Inflammatory macrophage treated with lipopolysaccharide for 4 hours (primary cell): ENCODE measurements around the gene SLC39A12.
"Not testable (repeated sequence)": the region's sequence is repeated elsewhere in the genome, so short reads cannot be mapped to it uniquely, and the experiment has no call there.

Source experiments
- DNase-seq: peaks from one replicate; pipeline ENCODE4 v3.0.0-alpha.2; 2020

SLC39A12 gene

DNA sequence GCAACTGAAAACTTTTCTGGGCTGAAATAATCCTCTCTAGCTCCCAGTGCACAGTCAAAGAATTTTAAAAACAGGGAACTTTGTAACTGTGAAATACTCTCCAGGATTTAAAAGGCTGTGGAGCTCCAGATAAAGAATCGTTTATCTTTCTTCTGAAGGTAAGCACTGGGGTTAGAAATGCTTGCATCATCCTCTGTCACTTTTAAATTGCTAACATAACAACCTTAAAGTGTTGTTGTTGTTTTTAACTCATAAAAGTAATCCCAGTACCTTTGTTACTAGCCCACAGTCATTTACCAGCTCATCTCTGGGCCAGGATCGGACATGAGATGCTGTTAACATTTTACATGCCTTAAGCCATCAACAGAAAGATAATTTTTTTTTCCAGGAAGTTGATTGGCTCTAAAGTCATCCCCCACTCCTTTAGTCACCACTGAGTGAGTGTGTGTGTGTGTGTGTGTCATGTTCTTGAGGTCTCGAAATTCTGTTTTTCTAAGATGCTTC is at the start of gene SLC39A12:
SLC39A12 (plus strand) TSS at position 51 of the 504 bp plus-strand sequence. CDS start 1,359 bp downstream, outside the sequence.
- peak; percentile 5 for DNase-seq

DNA sequence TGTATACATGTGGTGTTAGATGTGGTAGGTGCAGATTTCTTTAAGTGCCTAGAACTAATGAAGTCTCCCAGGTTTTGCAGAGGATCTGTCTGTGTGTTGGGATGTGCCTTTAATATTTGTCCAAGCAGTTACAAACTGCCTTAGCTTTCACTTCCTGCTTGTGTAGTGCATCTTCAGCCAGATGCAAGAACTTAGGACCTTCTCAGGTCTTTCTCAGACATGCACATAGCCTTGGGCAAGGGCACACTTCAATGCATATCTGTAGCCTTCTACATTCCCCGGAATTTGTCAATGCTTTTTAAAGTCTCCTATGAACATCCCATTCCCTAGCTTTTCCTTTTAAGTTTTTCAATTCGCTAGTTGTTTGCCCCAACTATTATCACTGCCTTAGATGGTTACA is 47.2 kb upstream of the SLC39A12 start:
- peak; percentile 15 for DNase-seq

DNA sequence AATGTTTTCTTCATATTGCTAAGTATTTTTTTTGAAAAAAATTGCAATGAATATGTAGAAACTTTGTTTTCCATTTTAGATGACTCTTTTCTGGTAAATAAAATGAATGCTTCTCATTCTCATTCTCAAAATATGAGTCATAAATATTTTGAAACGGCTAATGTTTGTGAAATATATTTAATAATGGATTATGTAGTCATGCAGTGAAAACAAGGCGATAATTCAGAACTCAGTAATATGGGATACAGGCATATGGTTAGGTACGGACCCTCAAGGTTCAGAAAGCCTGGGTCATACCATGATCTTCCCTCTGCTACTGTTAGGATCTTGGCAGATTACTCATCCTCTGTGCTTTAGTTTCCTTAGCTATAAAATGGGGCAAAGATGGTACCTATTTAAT is 46.2 kb upstream of the SLC39A12 start:
- peak; percentile 56 for DNase-seq

DNA sequence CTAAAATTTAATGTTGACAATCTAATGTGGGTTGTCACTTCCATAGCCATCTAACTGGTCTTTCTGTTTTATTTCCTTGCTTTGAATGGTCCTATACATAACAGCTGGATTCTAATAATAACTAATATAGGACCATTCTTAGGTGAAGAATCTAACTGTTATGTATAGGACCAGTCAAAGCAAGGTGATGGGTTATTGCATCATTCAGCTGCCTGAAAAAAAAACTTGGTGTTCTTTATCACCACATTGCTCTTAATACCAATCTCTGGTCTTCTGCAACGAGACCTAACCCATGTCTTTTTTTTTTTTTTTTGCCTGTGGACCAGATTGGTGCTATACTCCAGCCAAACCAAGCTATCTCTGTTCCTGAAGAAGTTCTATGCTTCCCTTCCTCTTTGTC is 45.7 kb upstream of the SLC39A12 start:
- DNase-seq, result no peak

DNA sequence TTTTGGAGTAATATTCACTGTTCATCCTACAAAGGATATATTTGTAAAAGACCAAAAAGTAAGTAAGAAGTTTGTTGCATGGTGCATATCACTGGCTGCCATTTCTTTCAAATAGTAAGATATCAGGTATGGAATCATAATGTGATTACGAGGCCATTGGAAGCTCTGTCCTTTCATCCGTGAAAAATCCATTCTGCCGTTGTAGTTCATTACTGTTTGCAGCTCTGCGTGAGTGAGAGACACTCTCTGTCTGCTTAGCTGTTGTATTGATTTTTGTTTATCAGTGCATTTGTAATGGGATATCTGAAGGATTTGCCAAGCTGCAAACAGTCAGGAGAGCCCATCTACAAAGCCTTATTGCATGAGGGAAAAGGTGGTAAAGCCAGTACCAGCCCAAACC is 44.1 kb upstream of the SLC39A12 start:
- no peak for DNase-seq

DNA sequence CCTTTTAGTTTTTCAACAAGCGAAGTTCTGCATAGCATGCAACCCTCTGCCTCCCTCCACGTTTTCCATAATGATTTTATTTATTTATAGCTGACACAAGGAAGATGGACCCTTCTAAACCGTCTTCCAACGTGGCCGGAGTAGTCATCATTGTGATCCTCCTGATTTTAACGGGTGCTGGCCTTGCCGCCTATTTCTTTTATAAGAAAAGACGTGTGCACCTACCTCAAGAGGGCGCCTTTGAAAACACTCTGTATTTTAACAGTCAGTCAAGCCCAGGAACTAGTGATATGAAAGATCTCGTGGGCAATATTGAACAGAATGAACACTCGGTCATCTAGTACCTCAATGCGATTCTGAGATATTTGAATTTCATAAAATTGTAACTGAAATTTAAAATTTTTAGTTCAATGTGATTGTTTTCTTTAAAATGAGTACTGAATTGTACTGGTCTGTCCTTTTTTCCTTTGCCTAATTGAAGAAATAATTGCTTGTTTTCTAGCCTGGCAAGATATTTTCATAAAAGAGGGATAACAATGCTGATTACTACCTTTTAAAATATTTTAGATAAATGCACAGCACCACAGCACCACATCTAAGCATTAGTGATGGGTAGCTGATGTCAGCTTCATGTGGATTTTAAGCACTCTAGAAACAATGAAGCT is 41.5 kb upstream of the SLC39A12 start:
- DNase-seq, result peak; percentile 67

DNA sequence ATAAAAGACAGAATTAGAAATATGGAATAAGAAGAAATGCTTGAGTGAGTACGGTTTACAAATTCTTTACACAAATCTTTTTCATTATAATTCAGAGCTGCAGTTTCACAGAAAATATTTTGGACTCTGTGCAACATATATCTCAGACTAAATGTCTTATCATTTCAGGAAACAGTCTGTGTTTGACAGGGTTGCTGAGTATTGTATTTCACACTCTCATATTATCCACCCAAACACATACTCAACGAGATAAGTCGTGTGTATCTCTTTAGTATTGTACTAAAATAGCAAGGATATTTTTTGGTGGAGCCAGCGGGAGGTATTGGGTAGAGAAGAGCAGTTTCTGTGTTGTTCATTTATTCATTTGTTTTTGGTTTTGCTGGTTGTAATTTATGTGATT is 39.0 kb upstream of the SLC39A12 start:
- DNase-seq, result no peak

DNA sequence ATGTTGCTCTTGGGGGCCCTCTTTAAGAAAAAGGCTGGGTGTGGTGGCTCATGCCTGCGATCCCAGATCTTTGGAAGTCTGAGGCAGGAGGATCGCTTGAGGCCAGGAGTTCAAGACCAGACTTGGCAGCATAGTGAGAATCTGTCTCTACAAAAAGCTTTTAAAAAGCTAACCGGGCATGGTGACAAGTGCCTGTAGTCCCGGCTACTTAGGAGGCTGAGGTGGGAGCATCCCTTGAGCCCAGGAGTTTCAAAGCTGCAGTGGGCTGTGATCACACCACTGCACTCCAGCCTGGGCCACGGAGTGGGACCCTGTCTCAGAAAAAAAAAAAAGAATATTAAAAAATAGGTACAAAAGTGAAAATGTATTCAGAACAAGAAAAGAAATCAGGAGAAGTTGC is 38.1 kb upstream of the SLC39A12 start:
- DNase-seq, result no peak

DNA sequence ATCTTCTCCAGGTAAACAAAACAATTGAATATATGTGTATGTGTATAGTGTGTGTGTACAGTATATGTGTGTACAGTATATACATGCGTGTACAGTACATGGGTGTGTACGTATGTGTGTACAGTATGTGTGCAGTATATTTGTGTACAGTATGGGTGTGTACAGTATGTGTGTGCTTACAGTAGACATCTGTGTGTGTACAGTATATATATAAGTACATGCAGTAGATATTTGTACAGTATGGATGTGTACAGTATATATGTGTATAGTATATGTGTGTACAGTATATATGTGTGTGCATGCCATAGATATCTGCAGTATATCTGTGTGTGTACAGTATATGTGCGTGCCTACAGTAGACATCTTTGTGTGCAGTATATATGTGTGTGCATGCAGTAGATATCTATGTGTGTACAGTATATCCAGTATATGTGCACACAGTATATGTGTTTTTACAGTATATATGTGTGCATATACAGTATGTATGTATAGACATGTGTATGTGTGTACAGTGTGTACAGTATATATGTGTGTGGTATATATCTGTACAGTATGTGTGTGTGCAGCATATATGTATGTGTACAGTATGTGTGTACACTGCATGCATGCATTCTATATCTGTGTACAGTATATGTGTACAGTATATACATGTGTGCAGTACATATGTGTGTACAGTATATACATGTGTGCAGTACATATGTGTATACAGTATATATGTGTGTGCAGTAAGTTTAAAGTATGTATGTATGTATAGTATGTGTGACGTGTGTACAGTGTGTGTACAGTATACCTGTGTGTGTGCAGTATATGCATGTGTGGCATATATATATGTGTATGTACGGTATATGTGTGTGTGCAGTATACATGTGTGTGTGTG is 37.3 kb upstream of the SLC39A12 start:
- no peak for DNase-seq

DNA sequence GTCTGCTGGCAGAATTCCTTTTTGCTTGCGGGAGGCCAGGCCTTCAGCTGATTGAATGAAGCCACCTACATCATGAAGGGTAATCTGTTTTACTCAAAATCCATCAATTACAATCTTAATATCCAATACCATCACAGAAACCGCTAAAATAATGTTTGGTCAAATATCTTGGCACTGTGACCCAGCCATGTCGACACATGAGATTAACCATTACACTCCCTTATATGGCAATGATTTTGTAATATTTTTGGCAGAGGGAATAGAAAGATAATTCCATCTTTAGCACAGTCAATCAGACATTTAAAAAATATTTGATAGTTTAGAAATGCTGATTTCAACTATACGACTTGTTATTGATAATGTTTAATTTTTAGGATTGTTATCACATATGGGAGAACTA is 36.5 kb upstream of the SLC39A12 start:
- DNase-seq, result no peak

DNA sequence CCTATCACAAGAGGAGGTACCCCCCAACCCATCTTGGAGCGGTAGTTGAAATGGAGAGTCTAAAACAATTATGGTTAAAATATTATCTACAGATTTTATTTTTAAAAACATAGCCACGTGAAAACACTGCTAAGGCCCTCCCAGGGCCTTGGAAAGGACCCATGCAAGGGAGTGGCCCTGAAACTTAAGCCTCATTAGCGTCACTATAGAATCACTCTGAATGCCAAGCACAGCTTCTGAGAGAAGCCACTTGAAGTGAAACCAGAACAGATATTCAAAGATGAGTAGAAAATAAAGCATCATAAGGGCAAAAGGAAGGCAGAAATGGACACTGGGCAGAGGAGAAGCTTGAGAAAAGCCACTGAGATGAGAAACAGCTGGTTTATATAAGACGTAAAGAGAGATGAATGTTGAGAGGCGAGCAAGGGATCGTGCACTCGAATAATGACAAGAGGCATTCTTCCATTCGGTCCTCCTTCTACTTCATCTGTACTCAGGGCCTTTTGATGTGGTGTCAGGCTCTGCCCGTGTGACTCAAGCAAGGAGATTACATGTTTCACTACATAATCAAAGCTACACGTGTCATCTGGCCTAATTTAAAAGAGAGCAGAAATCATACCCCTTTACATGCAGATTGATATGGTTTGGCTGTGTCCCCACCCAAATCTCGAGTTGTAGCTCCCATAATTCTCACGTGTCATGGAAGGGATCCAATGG is 33.4 kb upstream of the SLC39A12 start:
- DNase-seq, result no peak

DNA sequence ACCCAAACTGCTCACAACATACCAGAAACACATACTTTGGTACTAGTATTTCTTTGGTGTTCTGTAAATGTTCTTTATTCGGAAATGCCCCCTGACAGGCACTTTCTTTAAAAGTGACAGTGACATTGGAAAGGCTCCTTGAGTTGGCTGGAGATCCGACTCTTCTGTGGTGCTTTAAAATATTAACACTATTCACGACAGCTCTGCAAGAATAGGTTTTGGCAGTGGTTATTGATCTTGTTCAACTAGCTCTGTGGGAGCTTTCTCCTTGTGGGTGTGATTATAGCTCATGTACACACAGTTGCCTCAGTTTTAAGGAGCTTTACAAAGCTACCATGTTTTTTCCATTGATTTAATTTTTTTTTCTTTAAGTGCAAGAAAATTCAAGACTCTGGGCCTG is 30.3 kb upstream of the SLC39A12 start:
- no peak for DNase-seq

DNA sequence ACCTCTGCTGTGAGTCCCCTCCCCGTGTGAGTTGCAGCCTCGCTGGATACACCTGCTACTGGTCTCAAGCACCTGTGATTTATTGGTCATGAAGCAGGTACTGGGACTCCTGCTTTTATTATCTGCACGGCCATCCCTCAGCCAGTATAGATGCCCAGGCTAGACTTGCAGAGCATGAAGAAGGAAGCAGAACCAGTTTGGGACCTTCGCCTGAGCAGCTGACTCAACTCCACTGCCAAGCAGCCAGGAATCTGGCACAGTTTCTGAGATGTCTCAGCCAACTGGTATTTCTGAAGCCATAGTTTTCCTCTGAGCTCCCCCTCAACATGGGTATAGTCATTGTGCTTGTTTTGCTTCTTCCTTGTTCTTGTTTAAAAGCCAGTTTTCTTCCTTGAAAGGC is 28.0 kb upstream of the SLC39A12 start:
- DNase-seq, result no peak

DNA sequence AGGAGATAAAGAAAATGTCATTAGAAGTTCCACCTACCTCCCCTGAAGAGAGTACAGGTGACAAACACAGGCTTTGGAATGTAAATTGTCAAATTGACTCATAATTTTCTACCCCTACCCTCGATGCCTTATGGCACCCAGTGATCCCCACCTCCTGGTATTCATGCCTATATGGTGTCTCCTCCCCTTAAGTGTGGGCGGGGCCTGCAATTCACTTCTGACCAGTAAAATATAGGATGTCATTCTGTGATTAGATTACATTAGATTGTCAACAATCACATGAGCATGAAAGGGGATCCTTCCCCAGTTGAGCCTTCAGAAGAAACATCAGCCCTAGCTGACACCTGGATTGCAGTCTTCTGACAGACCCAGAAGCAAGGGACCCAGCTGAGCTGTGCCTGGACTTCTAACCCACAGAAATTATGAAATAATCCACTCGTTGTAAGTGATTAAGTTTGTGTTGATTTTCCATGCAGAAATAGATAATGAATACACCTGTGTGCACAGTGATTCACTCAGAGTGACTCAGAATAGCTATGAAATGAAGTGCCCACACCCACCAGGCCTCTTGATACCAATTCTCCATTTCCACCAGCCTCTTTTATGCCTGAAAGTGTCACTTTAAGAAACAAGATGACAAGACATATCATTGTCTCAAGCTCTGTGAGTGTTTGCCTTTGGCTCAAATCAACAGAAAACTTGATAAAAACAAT is 8.5 kb upstream of the SLC39A12 start:
- no peak for DNase-seq

DNA sequence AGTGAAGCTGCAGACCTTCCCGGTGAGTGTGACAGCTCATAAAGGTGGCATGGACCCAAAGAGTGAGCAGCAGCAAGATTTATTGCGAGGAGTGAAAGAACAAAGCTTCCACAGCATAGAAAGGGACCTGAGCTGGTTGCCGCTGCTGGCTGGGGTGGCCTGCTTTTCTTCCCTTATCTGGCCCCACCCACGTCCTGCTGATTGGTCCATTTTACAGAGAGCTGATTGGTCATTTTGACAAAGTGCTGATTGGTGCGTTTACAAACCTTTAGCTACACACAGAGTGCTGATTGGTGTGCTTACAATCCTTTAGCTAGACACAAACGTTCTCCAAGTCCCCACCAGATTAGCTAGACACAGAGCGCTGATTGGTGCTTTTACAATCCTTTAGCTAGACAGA is 1.4 kb upstream of the SLC39A12 start:
- DNase-seq, result not testable (repeated sequence)

DNA sequence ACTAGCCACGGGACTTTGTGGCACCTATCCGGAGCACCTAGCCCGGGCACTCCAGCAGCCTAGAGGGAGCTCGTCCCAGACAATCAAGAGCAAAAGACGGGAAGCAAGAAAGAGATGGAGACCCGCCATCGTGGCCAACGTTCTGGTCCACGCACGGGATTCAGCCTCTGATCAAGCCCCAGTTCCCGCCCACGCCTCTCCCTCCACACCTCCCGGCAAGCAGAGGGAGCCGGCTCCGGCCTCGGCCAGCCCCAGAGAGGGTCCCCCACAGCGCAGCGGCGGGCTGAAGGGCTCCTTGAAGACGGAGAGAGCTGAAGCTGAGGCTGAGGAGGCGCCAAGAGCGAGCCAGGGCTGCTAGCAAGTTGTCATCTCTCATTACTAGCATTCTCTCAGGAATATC is 992 bp upstream of the SLC39A12 start:
- no peak for DNase-seq

DNA sequence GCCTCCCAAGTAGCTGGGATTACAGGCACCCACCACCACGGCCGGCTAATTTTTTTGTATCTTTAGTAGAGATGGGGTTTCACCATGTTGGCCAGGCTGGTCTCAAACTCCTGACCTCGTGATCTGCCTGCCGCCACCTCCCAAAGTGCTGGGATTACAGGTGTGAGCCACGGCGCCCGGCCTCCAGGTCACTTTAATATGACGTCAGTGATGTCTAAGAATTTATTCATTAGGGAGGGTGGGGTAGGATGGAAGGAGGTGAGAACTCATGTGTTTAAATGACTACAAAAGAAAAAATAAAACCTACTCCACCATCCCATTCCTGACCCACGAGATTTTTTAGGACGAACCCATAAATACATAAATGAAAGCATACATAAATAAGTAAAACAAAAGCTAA is 2.7 kb downstream of the SLC39A12 start:
- DNase-seq, result not testable (repeated sequence)

DNA sequence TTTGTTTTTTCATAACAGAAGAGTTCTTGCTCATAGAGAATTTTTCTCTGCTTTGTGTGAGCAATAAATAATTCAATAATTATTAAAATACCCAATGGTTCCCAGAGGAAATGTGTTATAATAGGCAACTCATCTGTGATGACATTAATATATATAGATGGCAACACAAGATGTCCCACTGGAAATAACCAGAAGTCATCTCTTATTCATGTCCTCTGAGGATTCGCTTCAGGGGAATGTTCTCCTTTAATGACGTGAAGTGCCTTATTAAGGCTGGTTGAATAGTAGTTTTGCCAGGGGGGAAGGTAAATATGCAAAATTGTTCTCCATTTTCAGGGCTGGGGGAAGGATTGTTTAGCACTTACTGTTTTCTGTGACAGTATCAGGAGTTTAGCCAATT is 3.1 kb downstream of the SLC39A12 start:
- DNase-seq, result no peak

DNA sequence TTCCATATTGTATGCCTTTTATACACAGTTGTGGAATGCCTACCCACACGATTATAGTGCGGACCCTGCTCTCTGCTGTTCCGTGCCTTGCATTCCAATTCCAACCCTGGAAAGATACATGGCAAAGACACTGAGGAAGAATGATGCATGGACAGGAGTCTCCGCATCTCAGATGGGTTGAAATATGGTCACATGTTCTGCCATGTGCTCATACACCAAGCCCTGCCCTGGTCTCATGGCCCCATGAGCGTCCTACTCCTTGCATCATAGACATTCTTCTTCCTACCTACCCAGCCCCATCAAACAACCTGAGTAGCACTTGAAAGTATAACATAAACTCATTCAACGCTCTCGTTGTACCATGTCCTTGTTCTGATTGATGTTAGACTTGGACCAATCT is 6.3 kb downstream of the SLC39A12 start:
- no peak for DNase-seq

DNA sequence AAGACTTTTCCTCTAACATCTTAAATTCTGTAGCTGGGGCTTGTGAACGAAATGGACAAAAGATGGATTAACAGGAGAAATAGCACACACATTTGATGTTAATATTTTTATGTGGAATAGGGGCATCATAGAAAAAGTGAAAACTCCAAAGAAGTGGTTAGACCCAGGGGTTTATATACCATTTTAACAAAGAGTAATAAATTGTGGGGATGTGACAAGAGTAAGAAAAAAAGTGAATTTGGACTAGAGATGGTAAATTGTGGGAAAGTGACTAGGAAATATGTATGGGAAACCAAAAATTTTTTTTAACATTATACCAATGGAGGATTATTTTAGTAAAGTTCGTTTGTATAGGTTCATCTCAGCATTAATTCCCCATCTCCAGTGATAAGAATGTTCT is 8.2 kb downstream of the SLC39A12 start:
- DNase-seq, result no peak

DNA sequence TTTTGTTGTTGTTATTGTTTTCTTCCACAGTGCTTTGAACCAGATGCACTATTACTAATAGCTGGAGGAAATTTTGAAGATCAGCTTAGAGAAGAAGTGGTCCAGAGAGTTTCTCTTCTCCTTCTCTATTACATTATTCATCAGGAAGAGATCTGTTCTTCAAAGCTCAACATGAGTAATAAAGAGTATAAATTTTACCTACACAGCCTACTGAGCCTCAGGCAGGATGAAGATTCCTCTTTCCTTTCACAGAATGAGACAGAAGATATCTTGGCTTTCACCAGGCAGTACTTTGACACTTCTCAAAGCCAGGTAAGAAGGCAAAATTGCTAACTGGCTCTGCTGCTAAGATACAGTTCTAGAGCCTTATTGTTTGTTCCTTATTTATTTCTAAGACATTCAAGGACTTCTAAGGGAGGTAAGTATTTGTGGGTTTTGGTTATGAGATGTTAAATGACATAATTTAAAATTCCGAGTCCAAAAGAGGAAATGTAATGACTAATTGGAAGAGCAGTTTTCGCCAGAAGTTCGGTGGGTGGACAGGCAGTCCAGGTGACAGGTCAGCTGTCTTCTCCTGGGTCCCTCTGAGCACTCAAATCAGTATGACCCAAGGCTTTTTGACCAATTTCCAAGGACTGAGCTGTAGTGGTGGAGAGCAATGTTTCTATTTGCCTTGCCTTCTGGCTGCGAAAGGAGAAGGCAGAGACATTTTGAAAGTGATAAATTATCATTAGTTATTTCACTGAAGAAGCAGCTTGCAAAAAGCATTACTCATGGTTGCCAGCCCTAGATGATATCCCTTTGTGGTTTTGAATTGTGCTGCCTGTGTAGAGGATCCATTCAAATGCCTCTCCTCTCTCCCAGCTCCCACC is 10.1 kb downstream of the SLC39A12 start:
- peak; percentile 9 for DNase-seq

DNA sequence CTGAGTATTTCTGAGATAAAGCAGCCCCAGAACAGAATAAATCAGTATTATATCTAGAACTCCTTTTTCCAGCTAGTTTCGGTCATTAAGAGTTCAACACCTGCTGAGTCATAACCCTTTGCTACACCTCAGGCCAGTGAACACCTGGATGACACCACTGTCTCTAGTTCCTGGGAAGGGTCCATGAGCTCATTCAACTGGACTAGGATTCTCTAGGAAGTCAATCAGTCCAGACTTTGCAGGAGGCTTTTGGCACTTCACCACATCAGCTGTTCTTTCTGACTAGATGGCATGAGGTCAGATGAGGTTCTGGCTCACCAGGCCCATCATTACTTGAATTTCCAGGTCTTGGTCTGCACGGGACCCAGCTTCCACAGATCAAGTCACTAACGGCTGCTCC is 11.7 kb downstream of the SLC39A12 start:
- DNase-seq, result no peak
